ENCODE measurements around the gene DOCK4. TPM values are rescaled to one million over a fixed set of nuclear protein-coding genes. Genes with fewer than 3 reads are reported as not detected.

Gene DOCK4
- total and polyA plus RNA-seq, 2 of the 8 experiments (the other 6 are each of a cell fraction or from before 2014, with no cell fraction given), result 5.1 to 23.6 TPM

DNA sequence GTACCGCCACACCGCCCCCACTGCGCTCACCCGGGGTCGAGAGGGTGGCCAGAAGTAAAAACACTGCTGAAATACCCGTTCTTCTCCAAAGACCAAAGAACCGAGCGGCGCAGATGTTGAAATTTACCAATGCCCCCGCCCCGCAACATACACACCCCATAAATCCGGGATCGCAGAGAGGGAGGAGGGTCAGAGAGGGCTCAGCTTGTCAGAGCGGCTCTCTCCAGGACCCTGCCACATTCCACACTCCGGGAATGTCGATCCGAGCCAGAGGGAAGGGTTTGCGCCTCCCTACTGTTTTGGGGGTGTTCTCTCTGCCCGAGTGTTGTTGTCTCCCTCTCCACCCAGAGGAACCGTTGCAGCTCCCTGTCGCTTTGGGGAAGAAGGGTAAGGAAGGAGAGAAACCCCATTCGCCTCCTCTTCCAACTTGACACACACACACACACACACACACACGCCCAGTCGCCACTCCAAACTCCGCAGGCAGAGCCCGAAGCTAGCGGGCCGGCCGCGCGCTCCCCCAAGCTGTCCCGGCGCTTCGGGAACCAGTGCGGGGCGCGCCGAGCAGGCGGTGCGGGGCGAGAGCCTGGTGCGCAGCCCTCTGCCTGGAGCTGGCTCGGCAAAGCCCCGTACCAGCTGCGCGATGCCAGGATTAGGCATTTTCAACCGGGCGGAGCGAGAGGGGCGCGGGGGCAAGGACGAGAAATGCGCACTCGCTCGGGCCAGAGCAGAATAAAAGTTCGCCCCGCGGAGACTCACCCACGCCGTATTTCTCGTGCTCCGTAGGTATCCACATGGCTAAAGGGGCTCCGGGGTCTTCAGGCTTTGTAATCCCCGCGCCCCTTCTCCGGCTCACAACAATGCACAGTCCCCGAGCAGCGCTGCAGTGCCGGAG lies 609 bp downstream of the DOCK4 start:
- Histone ChIP-seq H2BK5ac (ENCODE audit: low read depth, low read length) (peak overlapping the region; percentile 47; the same call in 1 of the 2 replicates), H4K8ac (ENCODE audit: extremely low read depth, insufficient read depth, low read length) (peak overlapping the region; percentile 35), H2AK5ac (ENCODE audit: low read depth, low read length) (no peak overlapping the region), H2BK120ac (replicated peaks; ENCODE audit: low read depth, low read length) (no peak overlapping the region), H2BK12ac (ENCODE audit: low read depth, low read length) (no peak overlapping the region), H3K23me2 (ENCODE audit: low read depth, low read length) (peaks cover 21% of the 10 kb centered on the region), H3K79me1 (ENCODE audit: low read depth, low read length) (peaks cover 3% of the 10 kb centered on the region; the same call in 1 of the 2 replicates), H3K23ac (ENCODE audit: insufficient read length) (no peak overlapping the region), H3K27ac (ENCODE audit: low read depth, low read length) (peak overlapping the region; percentile 38; the same call in 1 of the 2 replicates), H2BK20ac (ENCODE audit: low read length) (no peak overlapping the region), H4K5ac (ENCODE audit: insufficient read length, low read depth, low read length) (peak overlapping the region; percentile 9), H3K27me3 (replicated peaks in 1 of 4; ENCODE audit: control insufficient read depth in 3 of 4, extremely low read depth in 1 of 4, insufficient read depth in 3 of 4, low read length in 3 of 4) (no peaks in the 10 kb centered on the region; a peak in 1 of 7 replicates), H3K4me3 (ENCODE audit: extremely low read depth in 1 of 4, insufficient read depth in 2 of 4, low read depth in 3 of 4, low read length in 4 of 4) (peak overlapping the region; percentile 93 to 99 (median 95)), H2AFZ (ENCODE audit: low read length) (peak overlapping the region; percentile 64; the same call in 1 of the 2 replicates), H3K9ac (replicated peaks in 1 of 4; ENCODE audit: extremely low read depth in 1 of 4, low read depth in 3 of 4, low read length in 3 of 4) (peak overlapping the region; percentile 31 to 78 (median 72); a peak in 6 of 7 replicates), H3K14ac (ENCODE audit: insufficient read length) (no peak overlapping the region), H3K9me3 (ENCODE audit: insufficient read depth in 2 of 2, low read depth in 1 of 2, low read length in 1 of 2) (no peaks in the 10 kb centered on the region), H3K4me1 (replicated peaks in 1 of 4; ENCODE audit: control insufficient read depth in 3 of 4, insufficient read depth in 4 of 4, low read length in 3 of 4) (peaks cover 0 to 11% (median 7%) of the 10 kb centered on the region in 4 experiments; a peak in 5 of 7 replicates), H2BK15ac (ENCODE audit: low read length) (no peak overlapping the region), H3K36me3 (ENCODE audit: control insufficient read depth in 2 of 4, insufficient read depth in 4 of 4, low read length in 3 of 4) (no peaks in the 10 kb centered on the region), H3K18ac (ENCODE audit: extremely low read depth, low read length) (peak overlapping the region; percentile 7; the same call in 1 of the 2 replicates), H3K4me2 (ENCODE audit: insufficient read depth in 1 of 2, low read depth in 2 of 2, low read length in 2 of 2) (peak overlapping the region; percentile 83 to 99), H3K56ac (replicated peaks; ENCODE audit: insufficient read length, low read depth, low read length) (peak overlapping the region; percentile 60), H4K20me1 (replicated peaks in 1 of 2; ENCODE audit: control insufficient read depth in 1 of 2, insufficient read depth in 2 of 2, low read length in 2 of 2) (peaks cover 0 to under 1% of the 10 kb centered on the region in 2 experiments), H3K79me2 (ENCODE audit: control insufficient read depth in 1 of 2, insufficient read depth in 2 of 2, low read length in 2 of 2) (peaks cover 5 to 68% of the 10 kb centered on the region in 2 experiments; a peak in 3 of 4 replicates), H3K4ac (replicated peaks; ENCODE audit: insufficient read length, low read depth, low read length) (no peak overlapping the region), H4K91ac (replicated peaks; ENCODE audit: insufficient read length, low read length) (peak overlapping the region; percentile 51)
- peak in 1 of 2 experiments; percentile 77 for DNase-seq (ENCODE audit: low read depth in 1 of 2, low spot score in 2 of 2)
- FAIRE-seq, result no peak
- 2% methylated on average over 60 of the region's 69 CpGs; no CpG with 5 or more reads in 1 of the 2 experiments for WGBS, 2 experiments (ENCODE audit: extremely low coverage in 1 of 2, insufficient coverage in 1 of 2, insufficient read length in 1 of 2, insufficient replicate concordance in 2 of 2, low coverage in 1 of 2, low lambda C conversion rate in 2 of 2, missing lambda C conversion rate in 1 of 2)
- ChIA-PET POLR2A (ENCODE audit: partially characterized antibody) (interaction anchor here (0.7 to 4.6 kb wide), 19 partner anchors 9 to 1005 kb away, joined by 3 to 29 read pairs (median 4); partner anchors contain the start of gene IFRD1), CTCF (ENCODE audit: partially characterized antibody) (interaction anchor here (0.8 to 1.5 kb wide), 6 partner anchors 9 to 452 kb away, joined by 3 to 5 read pairs (median 3); no protein-coding TSS in a partner anchor)
- TF ChIP-seq SUZ12 (IDR thresholded peaks at IDR 0.05; ENCODE audit: low read length) (no peak), ZNF274 (IDR thresholded peaks at IDR 0.05; ENCODE audit: borderline replicate concordance, extremely low read depth, low read length) (no peak), HDAC2 (IDR thresholded peaks at IDR 0.05; ENCODE audit: borderline replicate concordance in 1 of 2, low read depth in 2 of 2, low read length in 2 of 2) (peak in 1 of 2 experiments; percentile 82; a peak in 1 of 4 replicates), SRF (IDR thresholded peaks at IDR 0.05; ENCODE audit: low read depth, low read length) (no peak), CREB1 (IDR thresholded peaks at IDR 0.05) (no peak), FOSL1 (IDR thresholded peaks at IDR 0.05; ENCODE audit: insufficient read depth, low read depth, low read length) (no peak), EZH2 (IDR thresholded peaks at IDR 0.05; ENCODE audit: low read depth, low read length, severe bottlenecking) (no peak), ASH2L (IDR thresholded peaks at IDR 0.05; ENCODE audit: low read length) (peak; percentile 97), SP1 (IDR thresholded peaks at IDR 0.05; ENCODE audit: low read depth, low read length) (no peak)
- TF ChIP-seq, protein P1, sequence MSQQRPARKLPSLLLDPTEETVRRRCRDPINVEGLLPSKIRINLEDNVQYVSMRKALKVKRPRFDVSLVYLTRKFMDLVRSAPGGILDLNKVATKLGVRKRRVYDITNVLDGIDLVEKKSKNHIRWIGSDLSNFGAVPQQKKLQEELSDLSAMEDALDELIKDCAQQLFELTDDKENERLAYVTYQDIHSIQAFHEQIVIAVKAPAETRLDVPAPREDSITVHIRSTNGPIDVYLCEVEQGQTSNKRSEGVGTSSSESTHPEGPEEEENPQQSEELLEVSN (IDR thresholded peaks at IDR 0.05), result no peak

All from H1 (cell line).